Neural cell (in vitro differentiated cells): ENCODE results near the gene BCAN. TPM values are rescaled to one million over a fixed set of nuclear protein-coding genes. Genes with fewer than 3 reads are reported as not detected.

Experiments
- H2AFZ ChIP-seq: fragments of 200-600, 300-800 bp; sonication (generic), shearing (Covaris generic); 2 replicates; pipeline ENCODE4 v1.6.0; 2014; ENCODE audit warnings: low read depth, mild to moderate bottlenecking, antibody characterized with exemption, low read length, moderate library complexity
- H3F3A ChIP-seq: fragments of 200-600 bp; shearing (Covaris generic); 2 replicates; pipeline ENCODE4 v1.6.1; 2016; ENCODE audit warnings: mild to moderate bottlenecking, moderate library complexity, mixed read lengths, antibody characterized with exemption, low read length; ENCODE audit not compliant: insufficient read depth, poor library complexity, severe bottlenecking
- H3K27ac ChIP-seq: fragments of 200-600, 300-800 bp; sonication (generic), shearing (Covaris generic); 2 replicates; pipeline ENCODE4 v1.5.1; 2014; ENCODE audit warnings: mild to moderate bottlenecking, low read length, moderate library complexity
- H3K27me3 ChIP-seq: fragments of 300-800, 200-600 bp; sonication (generic), shearing (Covaris generic); 2 replicates; pipeline ENCODE4 v1.6.0; 2014; ENCODE audit warnings: mild to moderate bottlenecking, low read depth, low read length, moderate library complexity; ENCODE audit not compliant: insufficient read depth
- H3K36me3 ChIP-seq: fragments of 300-800, 200-600 bp; sonication (generic), shearing (Covaris generic); 2 replicates; pipeline ENCODE4 v1.5.1; 2014; ENCODE audit warnings: mild to moderate bottlenecking, antibody characterized with exemption, low read length, moderate library complexity; ENCODE audit not compliant: insufficient read depth
- H3K4me2 ChIP-seq: fragments of 300-800, 200-600 bp; sonication (generic), shearing (Covaris generic); 2 replicates; pipeline ENCODE4 v1.6.0; 2014; ENCODE audit warnings: mild to moderate bottlenecking, low read length
- H3K4me3 ChIP-seq: fragments of 300-800, 200-600 bp; sonication (generic), shearing (Covaris generic); 2 replicates; pipeline ENCODE4 v1.5.1; 2014; ENCODE audit warnings: mild to moderate bottlenecking, low read length, moderate library complexity
- H3K79me2 ChIP-seq: fragments of 200-600 bp; shearing (Covaris generic); replicated peaks from 2 replicates; pipeline ENCODE4 v1.6.0; 2014; ENCODE audit warnings: mild to moderate bottlenecking, low read length, moderate library complexity; ENCODE audit not compliant: insufficient read depth
- H3K9ac ChIP-seq: fragments of 300-800, 200-600 bp; sonication (generic), shearing (Covaris generic); 2 replicates; pipeline ENCODE4 v1.6.1; 2016; ENCODE audit warnings: mild to moderate bottlenecking, low read length, mixed read lengths
- H3K9me2 ChIP-seq: fragments of 200-600 bp; shearing (Covaris generic); 2 replicates; pipeline ENCODE4 v1.6.1; 2016; ENCODE audit warnings: mild to moderate bottlenecking, low read length, mixed read lengths; ENCODE audit not compliant: insufficient read depth
- H3K9me3 ChIP-seq: fragments of 200-600, 300-800 bp; sonication (generic), shearing (Covaris generic); 2 replicates; pipeline ENCODE4 v1.6.1; 2016; ENCODE audit warnings: mild to moderate bottlenecking, mixed run types, low read length, moderate library complexity, mixed read lengths
- H4K20me1 ChIP-seq: fragments of 200-600 bp; shearing (Covaris generic); 2 replicates; pipeline ENCODE4 v1.6.1; 2016; ENCODE audit warnings: mild to moderate bottlenecking, mixed run types; ENCODE audit not compliant: insufficient read depth
- CTCF ChIP-seq: fragments of 450-650 bp; IDR thresholded peaks from 2 replicates; pipeline ENCODE4 v1.5.1; 2014; ENCODE audit warnings: antibody characterized with exemption, mild to moderate bottlenecking, moderate library complexity; ENCODE audit not compliant: poor library complexity, severe bottlenecking
- EP300 ChIP-seq: fragments of 450-650 bp; conservative IDR thresholded peaks from 2 replicates; pipeline ENCODE4 v1.6.1; 2014; ENCODE audit warnings: antibody characterized with exemption, mild to moderate bottlenecking, moderate library complexity; ENCODE audit not compliant: poor library complexity, severe bottlenecking
- EZH2 ChIP-seq: fragments of 200-600, 300-800 bp; shearing (Covaris generic), sonication (generic); IDR thresholded peaks from 2 replicates; pipeline ENCODE4 v1.6.1; 2014; ENCODE audit warnings: antibody characterized with exemption, low read length, borderline replicate concordance, mild to moderate bottlenecking; ENCODE audit not compliant: insufficient read depth, poor library complexity, severe bottlenecking
- MXI1 ChIP-seq: fragments of 450-650 bp; conservative IDR thresholded peaks from 2 replicates; pipeline ENCODE4 v1.6.1; 2014; ENCODE audit warnings: antibody characterized with exemption, mild to moderate bottlenecking; ENCODE audit not compliant: poor library complexity, severe bottlenecking
- POLR2AphosphoS5 ChIP-seq: IDR thresholded peaks from 2 replicates; pipeline ENCODE4 v1.6.1; 2012
- RAD21 ChIP-seq: fragments of 450-650 bp; conservative IDR thresholded peaks from 2 replicates; pipeline ENCODE4 v1.6.1; 2014; ENCODE audit warnings: antibody characterized with exemption, mild to moderate bottlenecking, moderate library complexity
- REST ChIP-seq: IDR thresholded peaks from 2 replicates; pipeline ENCODE4 v1.6.1; 2012; ENCODE audit warnings: borderline replicate concordance
- SMC3 ChIP-seq: fragments of 450-650 bp; conservative IDR thresholded peaks from 2 replicates; pipeline ENCODE4 v1.6.1; 2014; ENCODE audit warnings: antibody characterized with exemption, mild to moderate bottlenecking, moderate library complexity; ENCODE audit not compliant: poor library complexity
- TAF1 ChIP-seq: IDR thresholded peaks from 2 replicates; pipeline ENCODE4 v1.6.1; 2012; ENCODE audit warnings: low read depth
- polyA plus RNA-seq: library from polyadenylated mRNA; depleted of rRNA; stranded (reverse); fragments of >200 nt; gene quantifications from 2 replicates; pipeline ENCODE4 v1.2.3, GENCODE V29; 2014

Gene BCAN
- polyA plus RNA-seq, 1 donor from 2014 or later, result not detected

GRCh38 chr1:156656806-156657740, 15.2 kb downstream of the BCAN start:
- Histone ChIP-seq H3K27me3 (peaks cover 49% of the 10 kb centered on the region), H3F3A (no peaks in the 10 kb centered on the region), H3K36me3 (no peaks in the 10 kb centered on the region), H3K9me3 (no peaks in the 10 kb centered on the region), H3K4me3 (peak overlapping the region; percentile 49), H3K79me2 (no peaks in the 10 kb centered on the region), H3K9me2 (no peaks in the 10 kb centered on the region), H4K20me1 (no peaks in the 10 kb centered on the region), H2AFZ (no peak overlapping the region), H3K9ac (no peak overlapping the region), H3K27ac (no peak overlapping the region), H3K4me2 (no peak overlapping the region)
- peak; percentile 93 for TF ChIP-seq RAD21
- no peak for TF ChIP-seq REST
- TF ChIP-seq SMC3, result peak; percentile 94
- no peak for TF ChIP-seq MXI1
- TF ChIP-seq CTCF, result peak; percentile 98

- Histone ChIP-seq H4K20me1 (no peaks in the 10 kb centered on the region), H3K9me2 (no peaks in the 10 kb centered on the region), H3K79me2 (no peaks in the 10 kb centered on the region), H3K4me2 (no peak overlapping the region), H3K27me3 (peaks cover 42% of the 10 kb centered on the region), H3K36me3 (no peaks in the 10 kb centered on the region), H3K9ac (no peak overlapping the region), H3F3A (no peaks in the 10 kb centered on the region), H2AFZ (no peak overlapping the region), H3K27ac (no peak overlapping the region), H3K4me3 (peak overlapping the region; percentile 49), H3K9me3 (no peaks in the 10 kb centered on the region)
- TF ChIP-seq EZH2 (no peak), MXI1 (no peak), TAF1 (no peak)
These were observed 15.9 kb downstream of the BCAN start for GRCh38 chr1:156657741-156658319.

- Histone ChIP-seq H3K27me3 (peaks cover 35% of the 10 kb centered on the region), H3K9ac (no peak overlapping the region), H3K4me3 (no peak overlapping the region)
- no peak for TF ChIP-seq EP300
- no peak for TF ChIP-seq POLR2AphosphoS5
- no peak for TF ChIP-seq EZH2
- no peak for TF ChIP-seq SMC3
- no peak for TF ChIP-seq TAF1
- TF ChIP-seq RAD21, result no peak
- no peak for TF ChIP-seq MXI1
- no peak for TF ChIP-seq REST
These were observed 16.6 kb downstream of the BCAN start for GRCh38 chr1:156658496-156658895.

More at GRCh38 chr1:156658496-156658895, 16.6 kb downstream of the BCAN start:
- Histone ChIP-seq H3K79me2 (no peaks in the 10 kb centered on the region), H3K36me3 (no peaks in the 10 kb centered on the region), H3K9me3 (no peaks in the 10 kb centered on the region), H4K20me1 (no peaks in the 10 kb centered on the region), H3F3A (no peaks in the 10 kb centered on the region), H2AFZ (no peak overlapping the region), H3K4me2 (no peak overlapping the region), H3K9me2 (no peaks in the 10 kb centered on the region), H3K27ac (no peak overlapping the region)
